ENCODE data around the gene USP54.

GRCh38 chr10:73448384-73448783 is 142.8 kb downstream of the USP54 start:
- TF ChIP-seq CTCF (IDR thresholded peaks at IDR 0.05): no peak
- no peak for TF ChIP-seq POLR2A (IDR thresholded peaks at IDR 0.05)

Data from esophagus squamous epithelium (tissue), 4 donors.